Erythroblast (primary cell): ENCODE results near the gene AMPH.

Experiments
- GATA1 ChIP-seq: IDR thresholded peaks from 2 replicates; pipeline ENCODE4 v1.6.1; 2011; ENCODE audit warnings: low read depth, mild to moderate bottlenecking, control low read depth, low read length, moderate library complexity
- POLR2A ChIP-seq: IDR thresholded peaks from 2 replicates; pipeline ENCODE4 v1.6.1; 2011; ENCODE audit warnings: mild to moderate bottlenecking, low read length

GRCh38 chr7:38664972-38665371 is 33.8 kb upstream of the AMPH start:
- TF ChIP-seq POLR2A, result no peak
- no peak for TF ChIP-seq GATA1
